H1 (cell line): ENCODE data around the gene NDUFB2. TPM values are rescaled to one million over a fixed set of nuclear protein-coding genes. Genes with fewer than 3 reads are reported as not detected.

Experiments used
- ATF2 ChIP-seq: IDR thresholded peaks from 2 replicates; pipeline ENCODE4 v1.6.1; 2012; ENCODE audit warnings: low read length, inconsistent platforms
- BACH1 ChIP-seq: IDR thresholded peaks from 2 replicates; pipeline ENCODE4 v1.6.1; 2012; ENCODE audit warnings: low read length, improper control_type of control experiment
- BCL11A ChIP-seq, 2 experiments: IDR thresholded peaks; one replicate each; pipeline ENCODE4 v1.6.1; 2011; ENCODE audit warnings: low read depth in 2 of 2, low read length in 2 of 2, mild to moderate bottlenecking in 2 of 2
- GTF2F1 ChIP-seq: IDR thresholded peaks from 2 replicates; pipeline ENCODE4 v1.6.1; 2012; ENCODE audit warnings: low read depth, low read length, improper control_type of control experiment, borderline replicate concordance
- HDAC2 ChIP-seq, 2 experiments: fragments of 300-600 bp in 1 of 2; sonication (generic) in 1 of 2; IDR thresholded peaks; 2 replicates each; pipeline ENCODE4 v1.6.1; 2011 to 2012; ENCODE audit warnings: low read depth in 2 of 2, low read length in 2 of 2, mild to moderate bottlenecking in 2 of 2, moderate library complexity in 2 of 2, borderline replicate concordance in 1 of 2, inconsistent platforms in 1 of 2
- KDM1A ChIP-seq: fragments of 200-600, 300-600 bp; sonication (generic); IDR thresholded peaks from 2 replicates; pipeline ENCODE4 v1.7.1; 2016; ENCODE audit warnings: mild to moderate bottlenecking, low read length, borderline replicate concordance
- NANOG ChIP-seq: IDR thresholded peaks from 2 replicates; pipeline ENCODE4 v1.6.1; 2011; ENCODE audit warnings: low read length, low read depth, mild to moderate bottlenecking, inconsistent platforms; ENCODE audit not compliant: insufficient read depth, poor library complexity, severe bottlenecking
- PHF8 ChIP-seq: fragments of 200-600 bp; sonication (generic); conservative IDR thresholded peaks from 2 replicates; pipeline ENCODE4 v1.7.1; 2012; ENCODE audit warnings: low read depth, mild to moderate bottlenecking, inconsistent platforms, low read length, moderate library complexity
- RNF2 ChIP-seq: fragments of 200-900, 300-1000 bp; sonication (generic); IDR thresholded peaks from 2 replicates; pipeline ENCODE4 v1.7.1; 2016; ENCODE audit warnings: borderline replicate concordance, low read depth, mild to moderate bottlenecking, antibody characterized with exemption, low read length; ENCODE audit not compliant: poor library complexity, severe bottlenecking; ENCODE audit errors: missing control alignments
- TAF1 ChIP-seq: IDR thresholded peaks from 2 replicates; pipeline ENCODE4 v1.6.1; 2011; ENCODE audit warnings: mild to moderate bottlenecking, low read depth, low read length
- TAF7 ChIP-seq: optimal IDR thresholded peaks from 2 replicates; pipeline ENCODE3; 2011; ENCODE audit warnings: low read depth, mild to moderate bottlenecking, inconsistent platforms, low read length, moderate library complexity, borderline replicate concordance
- TEAD4 ChIP-seq: IDR thresholded peaks from 2 replicates; pipeline ENCODE4 v1.6.1; 2012; ENCODE audit warnings: low read depth, low read length, inconsistent platforms, mixed read lengths
- YY1 ChIP-seq: IDR thresholded peaks from 2 replicates; pipeline ENCODE4 v1.6.1; 2011; ENCODE audit warnings: low read depth, mild to moderate bottlenecking, low read length
- polyA plus RNA-seq, 7 experiments: library from polyadenylated mRNA; depleted of rRNA in 3 of 7; stranded (reverse) in 5 of 7; unstranded in 2 of 7; fragments of >200 nt in 5 of 7; fragments of 200-250 nt in 2 of 7; gene quantifications; 1 replicate in 5 of 7; 2 replicates in 1 of 7; 4 replicates in 1 of 7; pipeline versions ENCODE4 v1.2.1 to v1.2.3, GENCODE V29; 2011 to 2013; ENCODE audit warnings: missing spikeins in 2 of 7, mixed read lengths in 2 of 7
- total RNA-seq: library from RNA; stranded (reverse); fragmentation: NEBNext Ultra II Directional; extraction: Animal tissue kit (Norgen Biotek cat#: 25700); gene quantifications from 2 replicates; pipeline ENCODE4 v1.2.1, GENCODE V29; 2021

NDUFB2 gene
- total and polyA plus RNA-seq, 2 of the 8 experiments (the other 6 are each of a cell fraction or from before 2014, with no cell fraction given): 168 to 881 TPM

- no peak for TF ChIP-seq PHF8
- no peak for TF ChIP-seq RNF2
- no peak for TF ChIP-seq BACH1
- no peak for TF ChIP-seq HDAC2 (IDR thresholded peaks at IDR 0.05; ENCODE audit: borderline replicate concordance in 1 of 2, low read depth in 2 of 2, low read length in 2 of 2)
- TF ChIP-seq TAF1: no peak
- TF ChIP-seq BCL11A (IDR thresholded peaks at IDR 0.05; ENCODE audit: low read depth in 2 of 2, low read length in 2 of 2): no peak
- TF ChIP-seq ATF2: no peak
- TF ChIP-seq TAF7: no peak
- no peak for TF ChIP-seq TEAD4
- TF ChIP-seq NANOG: no peak
- no peak for TF ChIP-seq GTF2F1
- TF ChIP-seq KDM1A: no peak
- TF ChIP-seq YY1: peak; percentile 30; the same call in 1 of the 2 replicates
These were observed 29.8 kb downstream of the NDUFB2 start (continued) for GRCh38 chr7:140726281-140726680.
